NT2/D1 (cell line): Measurements from ENCODE around the gene SLC27A4.

ENCODE experiments used
- SUZ12 ChIP-seq: IDR thresholded peaks from 2 replicates; pipeline ENCODE4 v1.6.1; 2011; ENCODE audit not compliant: insufficient read length, insufficient read depth; ENCODE audit errors: extremely low read depth
- ZNF274 ChIP-seq: IDR thresholded peaks from 2 replicates; pipeline ENCODE4 v1.6.1; 2011; ENCODE audit warnings: mild to moderate bottlenecking, low read depth, low read length

DNA sequence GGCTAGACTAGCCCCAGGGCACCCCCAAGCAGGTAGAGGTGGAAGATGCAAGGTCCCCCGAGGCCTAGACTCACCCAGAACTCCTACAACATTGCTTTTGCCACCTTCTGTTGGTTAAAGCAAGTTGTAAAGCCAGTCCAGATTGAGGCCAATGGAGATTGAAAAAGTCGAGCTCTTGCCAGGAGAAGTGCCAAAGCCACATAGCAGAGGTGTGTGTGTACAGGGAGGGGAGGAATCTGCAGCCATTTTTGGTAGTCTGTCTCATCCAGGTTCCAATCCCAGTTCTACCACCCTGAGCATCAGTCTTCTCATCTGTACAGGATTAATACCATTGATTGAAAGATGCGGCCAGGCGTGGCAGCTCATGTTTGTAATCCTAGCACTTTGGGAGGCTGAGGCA is 18.5 kb downstream of the SLC27A4 start:
- no peak for TF ChIP-seq SUZ12
- no peak for TF ChIP-seq ZNF274
